Endothelial cell of umbilical vein (primary cell): ENCODE measurements around the gene THEMIS. TPM values are rescaled to one million over a fixed set of nuclear protein-coding genes. Genes with fewer than 3 reads are reported as not detected.

ENCODE experiments used
- BruUV-seq: library from RNA; stranded (reverse); fragments of 400-500 nt; replicated peaks from 2 replicates; lab custom pipeline; 2021; lab: Mats Ljungman, UMichigan
- CTCF ChIA-PET: fragments of 300-600, 350-600 bp; sonication (Branson Sonifier 250); formaldehyde crosslinking; loops from one replicate; lab custom pipeline; 2021; ENCODE audit warnings: antibody characterized with exemption, inconsistent platforms; lab: Charles Lee
- POLR2A ChIA-PET: fragments of 300-600, 350-600 bp; sonication (Branson Sonifier 250); formaldehyde crosslinking; loops from one replicate; lab custom pipeline; 2021; ENCODE audit warnings: antibody characterized with exemption, inconsistent platforms; lab: Charles Lee
- DNase-seq: peaks from one replicate; pipeline ENCODE4 v3.0.0-alpha.2; 2011; ENCODE audit warnings: low read depth, low spot score
- FAIRE-seq: peaks from 2 replicates; lab custom pipeline; 2011; peaks lifted over from hg19 to GRCh38; lab: Jason Lieb, UNC
- H2AFZ ChIP-seq: 2 replicates; pipeline ENCODE4 v1.6.0; 2012; ENCODE audit warnings: low read depth, low read length, control low read depth, inconsistent platforms
- H3K27ac ChIP-seq: 2 replicates; pipeline ENCODE4 v1.5.1; 2011; ENCODE audit warnings: low read depth, mild to moderate bottlenecking, control low read depth, low read length, moderate library complexity; ENCODE audit not compliant: insufficient read depth
- H3K27me3 ChIP-seq, 2 experiments: 2 replicates each; pipeline versions ENCODE4 v1.6.0 to v1.6.1; 2011; ENCODE audit warnings: low read length in 2 of 2, mixed read lengths in 1 of 2; ENCODE audit not compliant: control insufficient read depth in 2 of 2, insufficient read depth in 2 of 2
- H3K36me3 ChIP-seq, 2 experiments: 2 replicates in 1 of 2; 3 replicates in 1 of 2; pipeline ENCODE4 v1.5.1; 2011; ENCODE audit warnings: low read length in 2 of 2, mild to moderate bottlenecking in 1 of 2, moderate library complexity in 1 of 2; ENCODE audit not compliant: control insufficient read depth in 2 of 2, insufficient read depth in 2 of 2; ENCODE audit errors: extremely low read depth in 1 of 2
- H3K4me1 ChIP-seq: 3 replicates; pipeline ENCODE4 v1.5.1; 2011; ENCODE audit warnings: mild to moderate bottlenecking, low read length; ENCODE audit not compliant: control insufficient read depth, insufficient read depth; ENCODE audit errors: extremely low read depth
- H3K4me2 ChIP-seq: 2 replicates; pipeline ENCODE4 v1.6.1; 2011; ENCODE audit warnings: low read length, control low read depth, mixed read lengths; ENCODE audit not compliant: insufficient read depth
- H3K4me3 ChIP-seq, 3 experiments: fragments of 200-600 bp in 1 of 3; sonication (generic), shearing (Covaris generic) in 1 of 3; replicated peaks in 1 of 3; 2 replicates each; pipeline ENCODE4 v1.5.1; 2011 to 2016; ENCODE audit warnings: control low read depth in 3 of 3, low read length in 3 of 3, mild to moderate bottlenecking in 2 of 3, inconsistent platforms in 1 of 3, low read depth in 1 of 3, moderate library complexity in 1 of 3; ENCODE audit not compliant: insufficient read depth in 1 of 3
- H3K79me2 ChIP-seq: 2 replicates; pipeline ENCODE4 v1.6.0; 2012; ENCODE audit warnings: low read length, inconsistent platforms; ENCODE audit not compliant: control insufficient read depth, insufficient read depth
- H3K9ac ChIP-seq: replicated peaks from 2 replicates; pipeline ENCODE3; 2011; ENCODE audit warnings: low read length, control low read depth; ENCODE audit not compliant: insufficient read depth; ENCODE audit errors: extremely low read depth
- H3K9me1 ChIP-seq: replicated peaks from 3 replicates; pipeline ENCODE4 v1.6.0; 2011; ENCODE audit warnings: mild to moderate bottlenecking, low read length; ENCODE audit not compliant: control insufficient read depth, insufficient read depth; ENCODE audit errors: extremely low read depth
- H3K9me3 ChIP-seq: replicated peaks from 2 replicates; pipeline ENCODE4 v1.5.1; 2012; ENCODE audit warnings: low read length, inconsistent platforms; ENCODE audit not compliant: control insufficient read depth, insufficient read depth
- H4K20me1 ChIP-seq: replicated peaks from 2 replicates; pipeline ENCODE3; 2011; ENCODE audit warnings: mild to moderate bottlenecking, low read length; ENCODE audit not compliant: control insufficient read depth, insufficient read depth; ENCODE audit errors: extremely low read depth
- EZH2 ChIP-seq: IDR thresholded peaks from 2 replicates; pipeline ENCODE4 v1.6.1; 2012; ENCODE audit warnings: borderline replicate concordance, low read depth, mild to moderate bottlenecking, moderate library complexity, low read length, inconsistent platforms; ENCODE audit not compliant: severe bottlenecking
- FOS ChIP-seq: IDR thresholded peaks from 2 replicates; pipeline ENCODE4 v1.6.1; 2011; ENCODE audit warnings: mild to moderate bottlenecking, low read length, moderate library complexity, borderline replicate concordance; ENCODE audit not compliant: insufficient read depth
- GATA2 ChIP-seq: IDR thresholded peaks from 2 replicates; pipeline ENCODE4 v1.7.0; 2011; ENCODE audit warnings: low read depth, mild to moderate bottlenecking, moderate library complexity, mixed read lengths, low read length; ENCODE audit not compliant: insufficient read length, insufficient read depth
- JUN ChIP-seq: IDR thresholded peaks from 2 replicates; pipeline ENCODE4 v1.6.1; 2011; ENCODE audit warnings: borderline replicate concordance, low read depth; ENCODE audit not compliant: insufficient read length, insufficient read depth
- MAX ChIP-seq: IDR thresholded peaks from 2 replicates; pipeline ENCODE4 v1.6.1; 2011; ENCODE audit not compliant: insufficient read depth, insufficient read length
- MYC ChIP-seq: IDR thresholded peaks from one replicate; pipeline ENCODE4 v1.6.1; 2011; ENCODE audit warnings: mild to moderate bottlenecking, low read depth, low read length
- POLR2A ChIP-seq: IDR thresholded peaks from 2 replicates; pipeline ENCODE4 v1.6.1; 2012; ENCODE audit warnings: low read depth, mild to moderate bottlenecking, control low read depth, low read length
- POLR2AphosphoS5 ChIP-seq: IDR thresholded peaks from 2 replicates; pipeline ENCODE4 v1.6.1; 2012; ENCODE audit warnings: low read depth, mild to moderate bottlenecking, control low read depth, low read length, moderate library complexity; ENCODE audit not compliant: insufficient read depth
- dilution Hi-C: fragments of 300-500 bp; cut with MboI; formaldehyde crosslinking; loops from one replicate; pipeline ENCODE4 v1.15.0; 2019; ENCODE audit warnings: low sequenced_read_pairs; ENCODE audit not compliant: extremely low pct_ligation_motif_present
- intact Hi-C: fragments of 100-400 bp; cut with micrococcal nuclease; formaldehyde crosslinking; loops from one replicate; pipeline ENCODE4 v1.10.0; 2022
- polyA plus RNA-seq, 4 experiments: library from polyadenylated mRNA; depleted of rRNA in 3 of 4; stranded (reverse) in 3 of 4; unstranded in 1 of 4; fragments of >200 nt; gene quantifications; 2 replicates each; pipeline versions ENCODE4 v1.2.1 to v1.2.3, GENCODE V29; 2011 to 2012; ENCODE audit warnings: missing spikeins in 1 of 4
- total RNA-seq: library from RNA; stranded (reverse); gene quantifications from 2 replicates; pipeline ENCODE4 v1.2.3, GENCODE V29; 2021
- TF ChIP-seq, protein P1 (sequence below), 2 donors: IDR thresholded peaks; 1 replicate in 1 of 2; 2 replicates in 1 of 2; pipeline ENCODE4 v1.5.1; 2011; ENCODE audit warnings: low read length in 2 of 2, mild to moderate bottlenecking in 2 of 2, moderate library complexity in 2 of 2, control low read depth in 1 of 2, inconsistent platforms in 1 of 2, low read depth in 1 of 2; ENCODE audit not compliant: insufficient read depth in 1 of 2; ENCODE audit errors: extremely low read depth in 1 of 2

THEMIS gene
- total and polyA plus RNA-seq, 2 donors (not counting 3 experiments of a cell fraction or from before 2014, with no cell fraction given) = not detected

GRCh38 chr6:127878115-127878514 is 22.7 kb downstream of the THEMIS start:
- peaks cover 1 to 2% of the 10 kb centered on the region in 2 experiments for H3K27me3 ChIP-seq
- ChIA-PET CTCF (interaction anchor here (1.0 to 1.7 kb wide), 2 partner anchors 17 to 23 kb away, joined by 4 to 5 read pairs; no protein-coding TSS in a partner anchor), POLR2A (no interaction called here)
- H3K36me3 ChIP-seq = no peaks in the 10 kb centered on the region
- H3K9ac ChIP-seq = no peak overlapping the region
- intact Hi-C loops (no loop called here), dilution Hi-C loops (no loop called here)
- FAIRE-seq = no peak
- no peaks in the 10 kb centered on the region for H3K4me1 ChIP-seq
- no peaks in the 10 kb centered on the region for H3K9me1 ChIP-seq
- no peak overlapping the region for H3K27ac ChIP-seq
- H3K4me3 ChIP-seq = no peak overlapping the region
- no TSS peak for BruUV-seq
- no peaks in the 10 kb centered on the region for H4K20me1 ChIP-seq
- DNase-seq = no peak
- no peak overlapping the region for H3K4me2 ChIP-seq
- no peak overlapping the region for H2AFZ ChIP-seq
- no peaks in the 10 kb centered on the region for H3K9me3 ChIP-seq
- H3K79me2 ChIP-seq = no peaks in the 10 kb centered on the region
- no peak for TF ChIP-seq POLR2A
- no peak for TF ChIP-seq MAX
- no peak for TF ChIP-seq JUN
- no peak for TF ChIP-seq GATA2
- TF ChIP-seq POLR2AphosphoS5 = no peak
- no peak for TF ChIP-seq EZH2
- no peak for TF ChIP-seq MYC
- TF ChIP-seq FOS = no peak
- TF ChIP-seq, protein P1, sequence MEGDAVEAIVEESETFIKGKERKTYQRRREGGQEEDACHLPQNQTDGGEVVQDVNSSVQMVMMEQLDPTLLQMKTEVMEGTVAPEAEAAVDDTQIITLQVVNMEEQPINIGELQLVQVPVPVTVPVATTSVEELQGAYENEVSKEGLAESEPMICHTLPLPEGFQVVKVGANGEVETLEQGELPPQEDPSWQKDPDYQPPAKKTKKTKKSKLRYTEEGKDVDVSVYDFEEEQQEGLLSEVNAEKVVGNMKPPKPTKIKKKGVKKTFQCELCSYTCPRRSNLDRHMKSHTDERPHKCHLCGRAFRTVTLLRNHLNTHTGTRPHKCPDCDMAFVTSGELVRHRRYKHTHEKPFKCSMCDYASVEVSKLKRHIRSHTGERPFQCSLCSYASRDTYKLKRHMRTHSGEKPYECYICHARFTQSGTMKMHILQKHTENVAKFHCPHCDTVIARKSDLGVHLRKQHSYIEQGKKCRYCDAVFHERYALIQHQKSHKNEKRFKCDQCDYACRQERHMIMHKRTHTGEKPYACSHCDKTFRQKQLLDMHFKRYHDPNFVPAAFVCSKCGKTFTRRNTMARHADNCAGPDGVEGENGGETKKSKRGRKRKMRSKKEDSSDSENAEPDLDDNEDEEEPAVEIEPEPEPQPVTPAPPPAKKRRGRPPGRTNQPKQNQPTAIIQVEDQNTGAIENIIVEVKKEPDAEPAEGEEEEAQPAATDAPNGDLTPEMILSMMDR (IDR thresholded peaks at IDR 0.05; ENCODE audit: extremely low read depth in 1 of 2, insufficient read depth in 1 of 2, low read depth in 1 of 2, low read length in 2 of 2) = no peak
